Activated naive CD8-positive, alpha-beta T cell (primary cell): Measurements from ENCODE around the gene ACTR2.
A peak's percentile ranks its signal among the peaks of the same experiment; 100 is the strongest.
"Not testable (repeated sequence)": the region's sequence is repeated elsewhere in the genome, so short reads cannot be mapped to it uniquely, and the experiment has no call there.

Experiments
- H3K27ac Mint-ChIP-seq: one replicate; pipeline ENCODE4 v1.8.0; 2021; ENCODE audit warnings: mixed read lengths
- H3K27me3 Mint-ChIP-seq: one replicate; pipeline ENCODE4 v1.8.0; 2021; ENCODE audit warnings: mixed read lengths
- H3K36me3 Mint-ChIP-seq: one replicate; pipeline ENCODE4 v1.8.0; 2021; ENCODE audit warnings: mixed read lengths
- H3K4me1 Mint-ChIP-seq: one replicate; pipeline ENCODE4 v1.8.0; 2021; ENCODE audit warnings: low read depth, mixed read lengths
- H3K4me3 Mint-ChIP-seq: one replicate; pipeline ENCODE4 v1.8.0; 2021; ENCODE audit warnings: mild to moderate bottlenecking, mixed read lengths
- H3K9me3 Mint-ChIP-seq: one replicate; pipeline ENCODE4 v1.8.0; 2021; ENCODE audit warnings: low read depth, mixed read lengths

Gene ACTR2

DNA sequence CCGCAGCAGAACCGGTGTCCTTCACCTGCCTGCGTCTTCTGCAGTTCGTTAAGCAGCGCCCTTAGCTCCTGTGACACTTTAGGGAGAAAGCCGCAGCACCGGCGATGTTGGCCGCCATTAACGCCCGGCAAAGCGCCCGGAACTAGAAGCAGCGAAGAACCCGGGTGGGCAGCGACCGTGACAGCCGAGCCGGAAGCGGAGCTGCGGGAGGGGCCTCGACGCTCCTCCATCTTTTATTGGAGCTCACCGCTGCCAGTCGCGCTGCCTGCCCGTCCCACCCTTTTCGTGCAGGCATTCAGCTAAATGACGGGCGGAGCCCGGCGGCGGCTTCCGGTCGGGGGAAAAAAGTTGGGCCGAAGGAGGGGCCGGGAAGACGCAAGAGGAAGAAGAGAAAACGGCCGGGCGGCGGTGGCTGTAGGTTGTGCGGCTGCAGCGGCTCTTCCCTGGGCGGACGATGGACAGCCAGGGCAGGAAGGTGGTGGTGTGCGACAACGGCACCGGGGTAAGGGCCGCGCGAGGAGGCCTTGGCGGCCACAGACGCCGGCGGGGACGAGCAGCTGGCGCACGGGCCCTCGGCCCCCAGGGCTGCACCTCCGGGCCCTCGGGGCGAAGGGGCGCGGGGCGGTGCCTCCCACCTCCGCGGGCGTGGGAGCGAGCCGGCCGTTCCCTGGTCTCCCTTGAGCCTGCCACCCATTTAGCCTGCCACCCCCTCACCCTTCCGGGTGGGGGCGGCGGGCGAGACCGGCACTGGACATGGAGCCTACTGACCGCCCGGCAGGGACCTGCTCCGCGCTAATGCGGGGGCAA is at the start of gene ACTR2:
Gene ACTR2, plus strand, starts transcription at position 376 of the 807 bp plus-strand sequence. Its CDS starts 79 bp downstream, at position 455.
- Mint-ChIP-seq H3K4me1 (peaks cover 38% of the 10 kb centered on the region), H3K4me3 (peak within 1 kb of the TSS; percentile 99), H3K27ac (peak within 1 kb of the TSS; percentile 98), H3K9me3 (no peaks in the 10 kb centered on the region), H3K27me3 (no peaks in the 10 kb centered on the region), H3K36me3 (peaks cover 5% of the 10 kb centered on the region)

DNA sequence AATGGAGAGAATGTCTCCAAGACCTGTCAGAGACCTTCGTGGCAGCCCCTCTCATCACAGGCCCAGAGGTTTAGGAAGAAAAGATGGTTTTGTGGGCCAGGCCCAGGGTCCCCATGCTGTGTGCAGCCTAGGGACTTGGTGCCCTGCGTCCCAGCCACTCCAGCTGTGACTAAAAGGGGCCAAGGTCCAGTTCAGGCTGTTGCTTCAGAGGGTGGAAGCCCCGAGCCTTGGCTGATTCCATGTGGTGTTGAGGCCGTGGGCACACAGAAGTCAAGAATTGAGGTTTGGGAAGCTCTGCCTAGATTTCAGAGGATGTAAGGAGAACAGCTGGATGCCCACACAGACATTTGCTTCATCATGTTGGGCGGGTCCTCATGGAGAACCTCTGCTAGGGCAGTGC is 45.1 kb upstream of the ACTR2 start:
- H3K27ac Mint-ChIP-seq: no peak overlapping the region

DNA sequence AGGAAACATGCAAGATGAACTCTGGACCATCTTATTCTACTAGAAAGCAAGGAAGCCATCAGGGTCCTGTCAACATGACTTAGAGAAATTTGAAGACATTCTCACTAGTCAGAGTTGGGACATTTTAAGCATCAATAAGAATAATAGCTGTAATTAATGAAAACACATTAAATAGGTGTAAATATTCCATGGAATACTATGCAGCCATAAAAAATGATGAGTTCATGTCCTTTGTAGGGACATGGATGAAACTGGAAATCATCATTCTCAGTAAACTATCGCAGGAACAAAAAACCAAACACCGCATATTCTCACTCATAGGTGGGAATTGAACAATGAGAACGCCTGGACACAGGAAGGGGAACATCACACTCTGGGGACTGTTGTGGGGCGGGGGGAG is 44.2 kb upstream of the ACTR2 start:
- H3K27me3 Mint-ChIP-seq, H3K4me1 Mint-ChIP-seq, H3K9me3 Mint-ChIP-seq, H3K36me3 Mint-ChIP-seq, H3K4me3 Mint-ChIP-seq, H3K27ac Mint-ChIP-seq: not testable (repeated sequence)

More for the DNA sequence above, 45.1 kb upstream of the ACTR2 start:
- Mint-ChIP-seq H3K9me3 (no peaks in the 10 kb centered on the region), H3K4me1 (peaks cover 5% of the 10 kb centered on the region), H3K27me3 (peaks cover 1% of the 10 kb centered on the region), H3K4me3 (no peak overlapping the region), H3K36me3 (no peaks in the 10 kb centered on the region)

DNA sequence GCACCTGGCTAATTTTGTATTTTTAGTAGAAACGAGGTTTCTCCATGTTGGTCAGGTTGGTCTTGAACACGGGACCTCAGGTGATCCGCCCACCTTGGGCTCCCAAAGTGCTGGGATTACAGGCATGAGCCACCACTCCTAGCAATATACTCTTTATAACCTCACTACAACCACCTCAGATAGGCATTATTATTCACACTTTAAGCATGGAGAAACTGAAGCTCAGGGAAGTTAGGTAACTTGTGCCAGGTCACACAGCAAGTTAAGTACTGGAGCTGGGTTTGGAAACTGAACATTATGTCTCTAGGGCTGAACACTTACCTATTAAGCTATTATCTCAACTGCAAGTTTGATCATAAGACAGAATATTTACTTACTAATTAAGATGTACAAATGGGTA is 42.6 kb upstream of the ACTR2 start:
- peaks cover 6% of the 10 kb centered on the region for H3K4me1 Mint-ChIP-seq
- H3K27ac Mint-ChIP-seq: no peak overlapping the region
- H3K4me3 Mint-ChIP-seq: no peak overlapping the region
- no peaks in the 10 kb centered on the region for H3K9me3 Mint-ChIP-seq
- H3K36me3 Mint-ChIP-seq: no peaks in the 10 kb centered on the region
- H3K27me3 Mint-ChIP-seq: peaks cover 7% of the 10 kb centered on the region

DNA sequence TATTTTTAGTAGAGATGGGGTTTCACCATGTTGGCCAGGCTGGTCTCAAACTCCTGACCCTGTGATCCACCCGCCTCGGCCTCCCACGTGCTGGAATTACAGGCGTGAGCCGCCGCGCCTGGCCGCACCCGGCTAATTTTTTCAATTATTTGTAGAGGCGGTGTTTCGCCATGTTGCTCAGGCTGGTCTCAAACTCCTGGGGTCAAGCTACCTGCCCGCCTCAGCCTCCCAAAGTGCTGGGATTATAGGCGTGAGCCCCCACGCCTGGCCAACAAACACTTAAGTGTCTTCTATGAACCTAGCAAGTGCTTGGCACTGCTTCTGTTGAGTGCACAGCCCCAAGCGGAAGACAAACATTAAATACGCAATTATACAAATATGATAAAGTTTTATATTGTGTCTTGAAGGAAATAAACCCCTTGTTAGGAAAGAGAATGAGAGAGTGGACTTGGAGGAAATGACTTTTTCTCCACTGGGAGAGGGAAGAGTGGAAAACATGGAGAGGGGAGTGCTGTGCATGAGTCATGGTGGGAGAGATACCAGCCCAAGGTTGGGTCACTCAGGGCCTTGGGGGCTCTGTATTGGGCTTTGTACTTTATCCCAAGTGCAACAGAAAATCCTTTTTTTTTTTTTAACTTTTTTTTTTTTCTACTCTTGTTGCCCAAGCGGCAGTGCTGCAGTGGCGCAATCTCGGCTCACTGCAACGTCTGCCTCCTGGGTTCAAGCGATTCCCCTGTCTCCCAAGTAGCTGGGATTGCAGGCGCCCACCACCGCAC is 41.4 kb upstream of the ACTR2 start:
- no peak overlapping the region for H3K4me3 Mint-ChIP-seq
- peaks cover 7% of the 10 kb centered on the region for H3K27me3 Mint-ChIP-seq
- no peaks in the 10 kb centered on the region for H3K36me3 Mint-ChIP-seq

DNA sequence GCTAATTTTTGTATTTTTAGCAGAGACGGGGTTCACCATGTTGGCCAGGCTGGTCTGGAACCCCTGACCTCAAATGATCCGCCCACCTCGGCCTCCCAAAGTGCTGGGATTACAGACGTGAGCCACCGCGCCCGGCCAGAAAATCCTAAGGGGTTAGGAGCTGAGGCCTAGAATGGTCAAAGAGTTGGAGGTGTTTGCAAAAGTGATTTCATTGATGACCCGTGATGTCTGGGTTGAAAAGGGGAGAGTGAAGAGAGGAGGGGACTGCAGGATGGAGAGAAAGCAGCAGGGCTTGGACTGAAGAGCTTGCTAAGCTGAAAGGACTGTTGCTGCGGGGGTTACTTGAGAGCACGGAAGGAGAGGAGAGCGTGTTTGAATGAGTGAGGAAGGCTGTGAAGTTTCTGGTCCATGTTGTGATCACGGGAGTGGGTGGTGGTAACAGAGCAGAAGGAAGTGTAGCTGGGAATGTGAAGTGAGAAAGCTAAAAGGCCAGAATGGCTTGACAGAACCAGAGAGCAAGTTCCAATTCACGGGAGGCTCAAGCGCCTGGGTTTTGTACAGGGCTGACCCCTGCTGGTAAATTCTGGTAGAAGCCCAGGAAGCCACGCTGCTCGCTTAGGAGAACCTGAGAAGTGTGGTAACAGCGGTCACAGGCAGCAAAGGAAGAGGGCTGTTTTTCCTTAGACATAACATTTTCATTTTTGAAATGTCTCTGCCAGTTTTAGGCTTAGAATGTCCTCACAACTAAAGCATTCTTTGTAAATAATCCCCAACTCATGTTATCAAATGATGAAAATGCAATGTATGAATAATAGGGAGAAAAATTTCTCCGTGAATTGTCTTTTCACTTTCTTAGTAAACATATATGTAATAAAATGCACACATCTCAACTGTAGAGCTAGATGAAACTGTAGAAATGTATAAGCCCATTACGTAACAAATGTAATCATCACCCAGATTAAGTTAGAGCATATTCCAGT is 40.5 kb upstream of the ACTR2 start:
- peaks cover 6% of the 10 kb centered on the region for H3K4me1 Mint-ChIP-seq
- H3K9me3 Mint-ChIP-seq: no peaks in the 10 kb centered on the region
- no peak overlapping the region for H3K27ac Mint-ChIP-seq
- no peaks in the 10 kb centered on the region for H3K36me3 Mint-ChIP-seq
- peaks cover 7% of the 10 kb centered on the region for H3K27me3 Mint-ChIP-seq
- H3K4me3 Mint-ChIP-seq: no peak overlapping the region

More for the DNA sequence above, 41.4 kb upstream of the ACTR2 start:
- Mint-ChIP-seq H3K27ac (no peak overlapping the region), H3K4me1 (peaks cover 6% of the 10 kb centered on the region), H3K9me3 (no peaks in the 10 kb centered on the region)

DNA sequence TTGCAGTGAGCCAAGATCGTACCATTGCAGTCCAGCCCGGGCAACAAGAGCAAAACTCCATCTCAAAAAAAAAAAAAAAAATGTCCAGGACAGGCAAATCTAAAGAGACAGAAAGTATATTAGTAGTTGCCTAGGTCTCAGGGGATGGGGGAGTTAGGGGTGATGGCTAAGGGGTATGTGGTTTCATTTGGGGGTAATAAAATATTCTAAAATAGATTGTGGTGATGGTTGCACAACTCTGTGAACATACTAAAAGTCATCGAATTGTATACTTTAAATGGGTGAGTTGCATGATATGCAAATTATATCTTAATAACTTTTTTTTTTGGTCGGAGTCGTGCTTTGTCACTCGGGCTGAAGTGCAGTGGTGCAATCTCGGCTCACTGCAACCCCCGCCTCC is 34.2 kb upstream of the ACTR2 start:
- Mint-ChIP-seq H3K4me3 (no peak overlapping the region), H3K4me1 (no peaks in the 10 kb centered on the region), H3K27ac (no peak overlapping the region), H3K9me3 (no peaks in the 10 kb centered on the region), H3K27me3 (peaks cover 5% of the 10 kb centered on the region), H3K36me3 (no peaks in the 10 kb centered on the region)

DNA sequence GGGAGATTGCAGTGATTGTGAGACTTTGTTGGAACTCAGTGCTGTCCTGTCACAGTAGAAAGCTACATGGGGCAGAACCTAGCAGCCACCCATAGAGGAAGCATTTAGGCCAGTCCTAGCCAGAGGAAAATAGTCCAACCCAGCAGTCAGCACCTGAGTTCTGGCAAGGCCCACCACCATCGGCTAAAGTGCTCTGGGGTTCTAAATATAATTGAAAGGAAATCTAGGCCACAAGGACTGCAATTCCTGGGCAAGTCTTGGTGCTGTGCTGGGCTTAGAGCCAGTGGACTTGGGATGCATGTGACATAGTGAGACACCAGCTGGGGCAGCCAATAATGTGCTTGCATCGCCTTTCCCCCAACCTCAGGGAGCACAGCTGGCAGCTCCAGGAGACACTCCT is 28.9 kb upstream of the ACTR2 start:
- H3K4me3 Mint-ChIP-seq: no peak overlapping the region
- no peak overlapping the region for H3K27ac Mint-ChIP-seq
- no peaks in the 10 kb centered on the region for H3K36me3 Mint-ChIP-seq
- H3K27me3 Mint-ChIP-seq: no peaks in the 10 kb centered on the region
- H3K4me1 Mint-ChIP-seq: no peaks in the 10 kb centered on the region
- no peaks in the 10 kb centered on the region for H3K9me3 Mint-ChIP-seq

DNA sequence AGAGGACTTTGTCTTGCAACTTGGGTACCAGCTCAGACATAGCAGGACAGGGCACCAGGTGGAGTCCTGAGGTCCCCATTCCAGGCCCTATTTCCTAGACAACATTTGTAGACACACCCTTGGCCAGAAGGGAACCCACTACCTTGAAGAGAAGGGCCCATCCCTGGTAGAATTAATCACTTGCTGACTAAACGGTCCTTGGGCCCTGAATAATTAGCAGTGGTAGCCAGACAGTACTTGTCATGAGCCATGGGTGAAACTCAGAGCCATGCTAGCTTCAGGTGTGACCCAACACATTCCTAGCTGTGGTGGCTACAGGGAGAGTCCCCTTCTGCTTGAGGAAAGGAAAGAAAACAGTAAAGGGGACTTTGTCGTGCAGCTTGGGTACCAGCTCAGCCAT is 28.5 kb upstream of the ACTR2 start:
- Mint-ChIP-seq H3K36me3 (no peaks in the 10 kb centered on the region), H3K27ac (no peak overlapping the region)

DNA sequence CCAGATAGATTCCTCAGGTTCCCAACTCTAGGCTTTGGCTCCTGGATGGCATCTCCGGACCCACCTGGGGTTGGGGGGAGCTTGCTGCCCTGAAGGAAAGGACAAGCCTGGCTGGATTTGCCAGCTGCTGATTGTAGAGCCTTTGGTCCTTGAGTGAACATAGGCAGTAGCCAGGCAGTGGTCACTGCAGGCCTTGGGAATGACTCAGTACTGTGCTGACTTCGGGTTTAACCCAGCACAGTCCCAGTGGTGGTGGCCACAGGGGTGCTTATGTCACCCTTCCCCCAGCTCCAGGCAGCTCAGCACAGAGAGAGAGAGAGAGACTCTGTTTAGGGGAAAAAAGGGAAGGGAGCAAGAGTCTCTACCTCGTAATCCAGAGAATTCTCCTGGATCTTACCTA is 27.7 kb upstream of the ACTR2 start:
- Mint-ChIP-seq H3K27me3 (no peaks in the 10 kb centered on the region), H3K27ac (no peak overlapping the region), H3K4me3 (no peak overlapping the region), H3K4me1 (no peaks in the 10 kb centered on the region), H3K9me3 (no peaks in the 10 kb centered on the region), H3K36me3 (peaks cover 2% of the 10 kb centered on the region)

More for the DNA sequence above, 28.5 kb upstream of the ACTR2 start:
- no peaks in the 10 kb centered on the region for H3K9me3 Mint-ChIP-seq
- no peaks in the 10 kb centered on the region for H3K27me3 Mint-ChIP-seq
- no peaks in the 10 kb centered on the region for H3K4me1 Mint-ChIP-seq
- no peak overlapping the region for H3K4me3 Mint-ChIP-seq

DNA sequence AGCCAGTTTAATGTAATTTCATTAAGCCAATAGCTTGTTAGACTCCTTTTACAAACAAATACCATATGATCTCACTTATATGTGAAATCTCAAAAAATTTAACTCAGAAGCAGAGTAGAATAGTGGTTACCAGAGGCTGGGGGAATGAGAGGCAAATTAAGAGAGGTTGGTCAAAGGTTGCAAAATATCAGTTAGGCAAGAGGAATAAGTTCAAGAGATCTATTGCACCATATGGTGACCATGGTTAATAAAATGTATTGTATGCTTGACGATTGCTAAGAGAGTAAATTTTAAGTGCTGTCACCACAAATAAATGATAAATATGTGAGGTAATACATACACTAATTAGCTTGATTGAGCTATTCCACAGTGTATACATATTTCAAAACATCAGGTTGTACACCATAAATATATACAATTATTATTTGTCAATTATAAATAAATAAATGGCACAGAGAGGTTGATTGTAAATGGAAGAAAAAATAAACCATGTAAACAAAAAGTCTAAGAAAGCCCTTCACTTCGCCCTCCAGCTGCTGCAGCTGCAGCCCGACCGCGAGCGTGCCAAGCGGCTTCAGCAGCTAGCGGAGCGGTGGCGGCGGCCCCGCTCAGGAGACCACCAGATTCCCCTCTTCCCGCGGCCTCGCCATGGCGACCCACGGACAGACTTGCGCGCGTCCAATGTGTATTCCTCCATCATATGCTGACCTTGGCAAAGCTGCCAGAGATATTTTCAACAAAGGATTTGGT is 23.0 kb upstream of the ACTR2 start:
- no peak overlapping the region for H3K4me3 Mint-ChIP-seq
- H3K36me3 Mint-ChIP-seq: peaks cover 2% of the 10 kb centered on the region
- H3K9me3 Mint-ChIP-seq: no peaks in the 10 kb centered on the region
- no peaks in the 10 kb centered on the region for H3K27me3 Mint-ChIP-seq
- no peak overlapping the region for H3K27ac Mint-ChIP-seq
- H3K4me1 Mint-ChIP-seq: no peaks in the 10 kb centered on the region

DNA sequence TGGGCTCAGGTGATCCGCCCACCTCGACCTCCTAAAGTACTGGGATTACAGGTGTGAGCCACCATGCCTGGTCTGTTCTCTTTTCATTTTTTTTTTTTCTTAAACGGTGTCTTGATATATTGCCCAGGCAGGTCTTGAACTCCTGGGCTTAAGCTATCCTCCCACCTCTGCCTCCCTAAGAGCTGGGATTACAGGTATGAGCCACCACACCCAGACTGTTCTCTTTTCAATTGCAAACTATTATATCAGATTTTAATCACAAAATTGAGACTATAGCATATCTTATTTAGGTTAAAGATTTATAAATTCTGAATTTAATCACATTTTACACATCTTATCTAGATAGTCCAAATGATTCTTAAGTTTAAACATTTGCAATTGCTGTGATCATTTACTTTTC is 15.5 kb upstream of the ACTR2 start:
- H3K36me3 Mint-ChIP-seq: no peaks in the 10 kb centered on the region
- H3K27ac Mint-ChIP-seq: no peak overlapping the region
- no peaks in the 10 kb centered on the region for H3K9me3 Mint-ChIP-seq
- no peaks in the 10 kb centered on the region for H3K27me3 Mint-ChIP-seq
- H3K4me3 Mint-ChIP-seq: no peak overlapping the region
- H3K4me1 Mint-ChIP-seq: no peaks in the 10 kb centered on the region

DNA sequence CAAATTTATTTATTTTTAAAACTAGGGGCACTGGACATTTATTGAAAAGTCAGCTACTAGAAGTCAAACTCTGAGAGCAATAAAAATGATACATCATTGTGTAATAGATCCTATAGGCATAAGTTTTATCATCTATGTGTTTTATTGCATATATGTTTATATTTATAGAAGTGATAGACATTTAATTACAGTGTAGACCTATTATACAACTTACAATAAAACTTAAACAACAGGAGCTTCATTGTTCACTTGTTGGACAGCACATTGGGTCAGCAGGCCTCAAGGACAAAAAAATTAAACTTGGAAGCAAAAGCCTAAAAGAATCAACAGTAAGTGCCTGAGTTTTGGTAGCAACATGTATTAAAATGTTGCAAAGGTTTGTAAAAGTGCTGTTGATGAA is 15.0 kb upstream of the ACTR2 start:
- H3K27ac Mint-ChIP-seq: no peak overlapping the region
- H3K9me3 Mint-ChIP-seq: no peaks in the 10 kb centered on the region
- H3K4me3 Mint-ChIP-seq: no peak overlapping the region
- H3K36me3 Mint-ChIP-seq: no peaks in the 10 kb centered on the region
- no peaks in the 10 kb centered on the region for H3K4me1 Mint-ChIP-seq
- no peaks in the 10 kb centered on the region for H3K27me3 Mint-ChIP-seq

DNA sequence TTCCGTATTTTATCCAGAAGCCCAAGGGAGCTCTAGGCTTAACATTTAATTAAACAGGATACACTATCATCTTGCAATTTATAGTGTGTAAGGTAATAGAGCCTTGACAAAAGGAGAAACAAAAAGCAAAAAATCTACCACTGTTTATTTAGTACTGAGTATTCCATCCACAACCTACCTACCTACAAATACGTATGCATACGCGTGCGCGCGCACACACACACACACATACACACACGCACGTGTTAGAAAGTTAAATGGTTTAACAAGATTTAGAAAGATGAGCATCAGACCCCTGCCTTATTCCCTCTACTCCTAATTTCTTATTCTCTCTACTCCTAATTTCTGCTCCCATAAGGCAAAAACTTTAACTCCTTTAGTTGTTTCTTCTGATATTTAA is 14.6 kb upstream of the ACTR2 start:
- Mint-ChIP-seq H3K9me3 (no peaks in the 10 kb centered on the region), H3K36me3 (no peaks in the 10 kb centered on the region), H3K27ac (no peak overlapping the region), H3K4me1 (no peaks in the 10 kb centered on the region), H3K4me3 (no peak overlapping the region), H3K27me3 (no peaks in the 10 kb centered on the region)
